Heart left ventricle (tissue), 16 donors: ENCODE results near the gene TEX2. TPM values are rescaled to one million over a fixed set of nuclear protein-coding genes. Genes with fewer than 3 reads are reported as not detected.
A peak's percentile ranks its signal among the peaks of the same experiment; 100 is the strongest.
"Not testable (repeated sequence)": the region's sequence is repeated elsewhere in the genome, so short reads cannot be mapped to it uniquely, and the experiment has no call there.

Experiments used
- ATAC-seq, 4 donors: fragments of 200-7000 bp; cut with Tn5 transposase; one replicate each; pipeline ENCODE4 v1.9.1; 2020 to 2022; ENCODE audit warnings: moderate library complexity in 4 of 4, mild to moderate bottlenecking in 3 of 4, moderate number of reproducible peaks in 1 of 4
- DNase-seq, 5 donors: peaks; one replicate each; pipeline ENCODE4 v3.0.0-alpha.2; 2020
- H3K27ac ChIP-seq, 12 donors: fragments of 200-600 bp; sonication (generic) in 4 of 12; one replicate each; pipeline versions ENCODE4 v1.5.0 to v1.8.0; 2016 to 2022; ENCODE audit warnings: mild to moderate bottlenecking in 2 of 12
- H3K27me3 ChIP-seq, 9 donors: fragments of 200-600 bp; sonication (generic) in 2 of 9; one replicate each; pipeline versions ENCODE4 v1.5.1 to v1.8.0; 2016 to 2022; ENCODE audit warnings: mild to moderate bottlenecking in 3 of 9
- H3K36me3 ChIP-seq, 9 donors: fragments of 200-600 bp; sonication (generic) in 2 of 9; one replicate each; pipeline versions ENCODE4 v1.5.0 to v1.8.0; 2018 to 2022; ENCODE audit warnings: mild to moderate bottlenecking in 2 of 9
- H3K4me1 ChIP-seq, 12 donors: fragments of 200-600 bp; sonication (generic) in 4 of 12; one replicate each; pipeline versions ENCODE4 v1.5.0 to v1.8.0; 2016 to 2022; ENCODE audit warnings: mild to moderate bottlenecking in 3 of 12
- H3K4me3 ChIP-seq, 12 donors: fragments of 200-600 bp; sonication (generic) in 4 of 12; one replicate each; pipeline versions ENCODE4 v1.5.0 to v1.8.0; 2017 to 2022; ENCODE audit warnings: mild to moderate bottlenecking in 9 of 12, moderate library complexity in 4 of 12
- H3K9me3 ChIP-seq, 12 donors: fragments of 200-600 bp; sonication (generic) in 4 of 12; one replicate each; pipeline versions ENCODE4 v1.5.0 to v1.8.0; 2016 to 2022; ENCODE audit warnings: mild to moderate bottlenecking in 1 of 12
- CTCF ChIP-seq, 12 donors: fragments of 200-600 bp; sonication (generic) in 4 of 12; IDR thresholded peaks; one replicate each; pipeline versions ENCODE4 v1.5.0 to v1.8.0; 2018 to 2022; ENCODE audit warnings: antibody characterized with exemption in 12 of 12, mild to moderate bottlenecking in 5 of 12
- POLR2A ChIP-seq, 2 donors: fragments of 450-650 bp; IDR thresholded peaks; one replicate each; pipeline ENCODE4 v1.6.1; 2017; ENCODE audit warnings: antibody characterized with exemption in 2 of 2, mild to moderate bottlenecking in 2 of 2, moderate library complexity in 2 of 2
- WGBS, 4 donors: extraction: QIAGEN DNeasy Blood & Tissue Kit in 2 of 4; methylation state at CpG; one replicate each; pipeline versions ENCODE4 v1.1.5 to v1.1.7; 2013 to 2018; 5-methylcytosine and 5-hydroxymethylcytosine counted together
- intact Hi-C, 10 donors: fragments of 100-400 bp; cut with DNase I; formaldehyde crosslinking; loops; one replicate each; pipeline versions ENCODE4 v1.11.1 to v1.14.2; 2022
- polyA plus RNA-seq, 2 donors: library from polyadenylated mRNA; stranded (reverse); fragments of 200-250 nt; gene quantifications; one replicate each; pipeline ENCODE4 v1.2.3, GENCODE V29; 2013
- total RNA-seq, 9 donors: library from RNA; depleted of rRNA in 2 of 9; stranded (reverse); fragments of >200 nt in 2 of 9; fragmentation: NEBNext Ultra II Directional in 3 of 9; extraction: Animal tissue kit (Norgen Biotek cat#: 25700) in 3 of 9; gene quantifications; one replicate each; pipeline versions ENCODE4 v1.1.0 to v1.2.4, GENCODE V29; 2016 to 2023
- donor health status: ischemic (EF 13 %, LVEDD 7.1; RV severe dilation, severe dysfunction).
- donor health status: healthy with polysubstance abuse.
- donor health status: DM: no; HTN: yes; CAD: no.
- donor health status: DM: no; HTN: no; CAD: no.
- donor health status: ischemic (EF 25% LVEDD 6.9; RV normal size, moderate dysfunction).
- donor health status: ischemic (EF 25% LVEDD 5.7; RV mildly dilated, moderate dysfunction).
- donor health status: healthy.
- donor health status: DM: yes; HTN: yes; CAD: no.
- donor health status: ischemic (EF 35%, LVEDD 5.7; RV mildly dilated, moderate dysfunction).
- donor health status: nonischemic (EF 11% LVEDD 7.7; RV severe dilation, severe dysfunction).
- donor health status: DM: yes; HTN: yes; CAD: no.
- donor health status: PGD.
- donor health status: ischemic (EF 29% LVEDD 5.4; RV normal size, mild dysfunction).
- donor health status: nonischemic (EF 23%, LVEDD 6.1; RV moderate dilation, normal function).

The TEX2 gene
- total and polyA plus RNA-seq, 11 donors: 16.8 to 55.8 (median 50.5) TPM

- DNase-seq: no peak
- no peaks in the 10 kb centered on the region for H3K9me3 ChIP-seq
- H3K4me1 ChIP-seq: peaks cover 0 to 43% (median 11%) of the 10 kb centered on the region in 12 donors
- no peaks in the 10 kb centered on the region for H3K27me3 ChIP-seq
- intact Hi-C loops: no loop called here
- TF ChIP-seq CTCF (IDR thresholded peaks at IDR 0.05): no peak
- no peak for TF ChIP-seq POLR2A (IDR thresholded peaks at IDR 0.05)
- 92 to 97% (median 95%) methylated on average over 12 of the region's 12 CpGs for WGBS, 4 donors
- ATAC-seq: no peak
- peak overlapping the region in 1 of 12 donors; percentile 29 for H3K27ac ChIP-seq
- H3K4me3 ChIP-seq: no peak overlapping the region
- H3K36me3 ChIP-seq: peaks cover 0 to 24% (median 10%) of the 10 kb centered on the region in 9 donors
Observed at GRCh38 chr17:64186171-64187092, 76.6 kb downstream of the TEX2 start.

- H3K4me3 ChIP-seq, intact Hi-C loops, H3K9me3 ChIP-seq, H3K27me3 ChIP-seq: not testable (repeated sequence)
- Histone ChIP-seq H3K27ac (peak overlapping the region in 1 of 12 donors; percentile 29), H3K36me3 (peaks cover 0 to 24% (median 10%) of the 10 kb centered on the region in 9 donors), H3K4me1 (peaks cover 0 to 44% (median 7%) of the 10 kb centered on the region in 12 donors)
- ATAC-seq (peak in 3 of 4 donors; percentile 16 to 38 (median 21)), DNase-seq (peak in 1 of 5 donors; percentile 41)
- WGBS, 4 donors: 45 to 53% (median 51%) methylated on average over 9 of the region's 9 CpGs
Observed at GRCh38 chr17:64185557-64185956, 77.5 kb downstream of the TEX2 start.

GRCh38 chr17:64185101-64185500, 78.0 kb downstream of the TEX2 start:
- ATAC-seq (peak in 2 of 4 donors; percentile 31 to 33), DNase-seq (no peak)
- no peak for TF ChIP-seq CTCF (IDR thresholded peaks at IDR 0.05)
- no peak for TF ChIP-seq POLR2A (IDR thresholded peaks at IDR 0.05)
- intact Hi-C loops: no loop called here
- Histone ChIP-seq H3K4me3 (no peak overlapping the region), H3K27ac (peak overlapping the region in 1 of 12 donors; percentile 29), H3K9me3 (no peaks in the 10 kb centered on the region), H3K4me1 (peaks cover 0 to 44% (median 3%) of the 10 kb centered on the region in 12 donors), H3K36me3 (peaks cover 0 to 24% (median 10%) of the 10 kb centered on the region in 9 donors), H3K27me3 (no peaks in the 10 kb centered on the region)
- 78 to 89% (median 85%) methylated on average over 3 of the region's 3 CpGs for WGBS, 4 donors

- intact Hi-C loops: no loop called here
- Histone ChIP-seq H3K36me3 (peaks cover 0 to 24% (median 10%) of the 10 kb centered on the region in 9 donors), H3K4me3 (no peak overlapping the region), H3K27ac (no peak overlapping the region), H3K4me1 (peaks cover 0 to 50% (median 2%) of the 10 kb centered on the region in 12 donors), H3K9me3 (no peaks in the 10 kb centered on the region), H3K27me3 (no peaks in the 10 kb centered on the region)
- DNase-seq: no peak
- no peak for ATAC-seq
- TF ChIP-seq CTCF (IDR thresholded peaks at IDR 0.05) (no peak), POLR2A (IDR thresholded peaks at IDR 0.05) (no peak)
- WGBS, 4 donors: 92 to 94% (median 93%) methylated on average over 4 of the region's 4 CpGs
Observed at GRCh38 chr17:64183815-64184214, 79.2 kb downstream of the TEX2 start.
